ENCODE measurements around the gene TRAPPC3. TPM values are rescaled to one million over a fixed set of nuclear protein-coding genes. Genes with fewer than 3 reads are reported as not detected.
A peak's percentile ranks its signal among the peaks of the same experiment; 100 is the strongest.

TRAPPC3 gene
- total RNA-seq, 1 donor from 2014 or later: 65.0 TPM

- ATAC-seq: peak; percentile 26
These were observed 23.9 kb downstream of the TRAPPC3 start, which contains the start of gene COL8A2 for GRCh38 chr1:36125129-36125991. Gene COL8A2 (minus strand): TSS chr1:36125222. CDS start chr1:36100242, 24,980 bp downstream.

DNA sequence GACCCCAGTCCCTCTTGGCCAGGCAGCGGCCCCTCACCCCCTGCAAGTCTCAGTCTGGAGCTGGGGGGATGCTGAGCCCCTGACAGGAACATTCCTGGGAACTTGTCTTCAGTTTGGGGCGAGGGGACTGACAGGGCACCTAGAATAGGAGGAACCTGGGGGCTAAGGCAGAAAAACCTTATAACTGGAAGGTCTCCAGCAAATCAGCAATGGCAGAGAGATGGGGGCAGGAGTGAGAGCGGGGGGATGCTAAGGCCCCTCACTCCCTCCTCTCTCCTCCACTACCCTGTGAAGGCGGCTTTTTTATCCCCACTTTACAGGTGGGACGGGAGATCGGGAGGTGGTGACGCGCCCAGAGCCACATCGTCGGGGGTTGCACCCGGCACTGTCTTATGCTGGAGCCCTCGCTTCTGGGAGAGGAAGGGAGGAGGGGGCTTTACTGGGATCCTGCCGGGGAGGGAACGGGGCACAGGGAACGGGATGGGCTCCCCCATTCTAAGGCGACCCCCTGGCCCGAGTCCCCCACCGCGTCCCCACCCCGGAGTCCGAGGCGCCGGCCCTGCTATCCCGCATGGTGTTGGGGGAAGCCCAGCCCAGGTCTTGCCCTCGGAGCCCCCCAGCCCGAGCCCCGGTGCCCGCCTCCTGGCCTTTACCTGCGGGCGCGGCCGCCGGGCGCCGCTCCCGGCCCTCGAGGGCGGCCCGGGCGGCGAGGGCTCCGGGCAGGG is 24.7 kb downstream of the TRAPPC3 start:
- no peak for ATAC-seq

GRCh38 chr1:36123356-36123755 is 25.9 kb downstream of the TRAPPC3 start:
- ATAC-seq: no peak

GRCh38 chr1:36122062-36123030 is 26.9 kb downstream of the TRAPPC3 start:
- no peak for ATAC-seq

GRCh38 chr1:36119456-36119855 is 29.8 kb downstream of the TRAPPC3 start:
- no peak for ATAC-seq

DNA sequence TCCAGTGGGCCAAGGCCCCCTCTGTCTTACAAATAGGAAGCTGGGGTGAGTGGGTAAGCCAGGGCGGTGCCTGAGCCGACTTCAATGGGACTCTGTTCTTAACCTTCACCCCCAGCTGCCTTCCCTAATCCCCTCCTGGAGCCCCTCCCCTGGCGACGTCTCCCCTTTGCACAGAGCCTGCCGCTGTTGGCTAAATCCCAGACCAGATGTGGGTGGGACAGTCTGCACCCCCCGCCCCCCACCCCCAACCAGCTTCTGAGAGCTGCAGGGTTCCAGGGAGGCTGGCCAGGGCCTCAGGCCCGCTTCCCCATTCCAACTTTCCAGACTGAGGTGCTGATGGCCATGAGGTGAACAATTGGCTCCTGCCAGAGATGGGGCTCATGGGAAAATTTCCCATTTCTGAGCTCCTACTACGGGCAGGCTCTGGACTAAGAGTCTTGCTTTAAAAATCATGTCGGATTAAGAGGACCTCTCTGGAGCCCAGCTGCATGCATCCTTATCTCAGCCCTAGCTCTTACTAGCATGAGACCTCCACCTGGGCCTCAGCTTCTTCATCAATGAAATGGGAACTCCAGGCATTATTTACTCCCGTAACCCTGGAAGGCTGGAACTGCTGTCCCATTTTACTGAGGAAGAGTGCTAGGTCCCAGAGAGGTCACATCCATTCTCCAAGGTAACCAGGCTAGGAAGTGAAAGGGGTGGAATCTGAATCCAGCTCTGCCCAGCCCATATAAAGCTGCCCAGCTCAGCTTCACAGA is 30.7 kb downstream of the TRAPPC3 start:
- no peak for ATAC-seq

- no peak for ATAC-seq
These were observed 32.4 kb downstream of the TRAPPC3 start for GRCh38 chr1:36116901-36117300.

DNA sequence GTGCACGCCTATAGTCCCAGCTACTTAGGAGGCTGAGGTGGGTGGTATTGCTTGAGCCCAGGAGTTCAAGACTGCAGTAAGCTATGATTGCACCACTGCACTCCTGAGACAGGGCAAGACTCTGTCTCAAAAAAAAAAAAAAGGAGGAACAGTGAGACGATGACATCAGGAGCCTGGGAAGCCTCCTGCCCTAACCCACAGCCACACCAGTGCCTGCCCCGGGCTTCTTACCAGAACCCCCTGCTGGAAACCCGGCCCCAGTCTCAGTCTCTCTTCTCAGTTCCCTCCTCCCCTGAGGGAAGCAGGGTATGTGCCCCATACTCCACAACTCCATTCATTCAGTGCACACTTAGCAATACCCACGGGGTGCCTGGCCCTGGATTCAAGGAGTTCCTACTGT is 33.4 kb downstream of the TRAPPC3 start:
- ATAC-seq: no peak

DNA sequence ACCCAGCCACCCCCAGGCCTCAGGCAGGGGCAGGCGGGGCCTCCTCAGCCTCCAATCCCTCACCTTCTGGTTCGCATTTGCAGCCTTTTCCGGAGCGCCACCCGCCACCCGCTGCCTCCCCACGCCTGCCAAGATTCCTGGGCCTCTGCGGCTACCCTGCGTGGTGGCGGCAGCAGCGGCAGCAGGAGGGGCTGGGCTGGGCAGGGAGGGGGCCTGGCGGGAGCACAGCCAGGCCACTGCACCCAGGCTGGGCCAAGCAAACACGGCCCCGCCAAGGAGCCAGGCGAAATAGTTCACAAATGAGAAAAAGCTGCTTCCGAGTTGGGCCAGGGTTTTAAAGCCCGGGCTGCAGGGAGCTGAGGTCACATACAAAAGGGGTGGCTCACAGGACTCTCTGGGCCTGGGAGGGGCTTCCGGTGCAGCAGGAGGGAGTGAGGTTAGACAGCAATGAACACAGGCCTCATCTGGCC is 34.1 kb downstream of the TRAPPC3 start:
- no peak for ATAC-seq

GRCh38 chr1:36114371-36114770 is 34.9 kb downstream of the TRAPPC3 start:
- no peak for ATAC-seq

GRCh38 chr1:36112823-36113222 is 36.5 kb downstream of the TRAPPC3 start:
- no peak for ATAC-seq

DNA sequence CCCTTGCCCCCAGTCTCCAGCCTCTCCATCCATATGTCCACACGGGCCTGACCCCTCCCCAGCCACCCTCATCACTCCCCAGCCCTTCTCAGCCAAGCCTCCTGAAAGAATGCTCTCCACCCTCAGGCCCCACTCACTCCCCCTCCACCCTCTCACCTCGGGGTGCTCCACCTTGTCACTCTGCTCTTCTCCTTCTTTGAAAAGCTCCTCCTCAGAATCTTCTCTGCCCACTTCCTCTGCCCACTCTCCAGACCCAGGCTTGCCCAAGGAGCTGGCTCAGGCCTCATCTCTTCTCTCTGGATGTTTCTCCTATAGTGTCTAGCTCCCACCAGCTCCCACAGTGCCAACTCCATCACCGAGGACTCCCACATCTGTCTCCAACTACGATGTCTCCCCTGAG is 38.1 kb downstream of the TRAPPC3 start:
- no peak for ATAC-seq

DNA sequence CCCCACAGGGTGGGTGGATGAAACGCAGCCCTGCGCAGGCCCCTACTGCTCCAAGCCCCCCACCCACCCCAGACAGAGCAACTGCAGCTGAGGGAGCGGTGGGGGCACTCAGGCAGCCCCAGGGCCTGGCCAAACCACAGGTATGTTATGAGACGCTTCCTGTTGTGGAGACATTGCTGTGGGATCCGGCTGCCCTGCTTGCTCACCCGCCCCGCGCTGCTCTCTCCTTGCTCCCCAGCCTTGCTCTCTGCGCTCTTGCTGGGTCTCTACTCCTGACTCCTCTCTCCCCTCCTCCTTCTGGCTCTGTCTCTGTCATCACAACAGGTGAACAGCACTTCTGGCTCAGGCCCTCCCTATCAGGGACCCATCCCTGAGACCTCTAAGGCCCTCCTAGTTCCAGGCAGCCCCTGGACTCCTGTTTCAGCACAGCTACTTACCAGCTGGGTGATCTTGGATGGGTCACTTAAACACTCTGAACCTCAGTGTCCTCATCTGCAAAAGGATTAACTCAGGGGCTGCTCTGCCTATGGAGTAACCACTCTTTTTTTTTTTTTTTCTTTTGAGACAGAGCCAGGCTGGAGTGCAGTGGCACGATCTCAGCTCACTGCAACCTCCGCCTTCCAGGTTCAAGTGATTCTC is 40.1 kb downstream of the TRAPPC3 start:
- peak; percentile 37 for ATAC-seq

GRCh38 chr1:36108314-36108713 is 41.0 kb downstream of the TRAPPC3 start:
- no peak for ATAC-seq

GRCh38 chr1:36107394-36107793 is 41.9 kb downstream of the TRAPPC3 start:
- peak; percentile 16 for ATAC-seq

DNA sequence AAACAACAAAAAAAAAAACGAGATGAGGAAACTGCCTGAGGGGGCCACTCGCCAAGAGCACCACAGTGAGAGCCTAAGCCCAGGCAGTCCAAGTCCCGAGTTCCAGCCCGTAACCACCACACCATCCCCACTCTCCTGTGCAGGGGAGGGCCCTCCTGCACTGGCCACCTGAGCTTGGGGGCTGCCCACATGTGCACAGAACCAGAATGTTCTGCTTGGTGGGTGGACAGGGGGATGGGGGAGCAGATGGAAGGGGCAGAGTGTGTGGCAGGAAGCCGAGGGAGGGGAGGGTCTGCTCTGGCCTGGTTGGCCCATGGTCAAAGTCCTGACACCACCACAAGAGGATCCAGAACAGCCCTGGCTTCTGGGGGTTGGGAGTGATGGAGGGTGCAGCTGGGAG is 43.0 kb downstream of the TRAPPC3 start:
- no peak for ATAC-seq

GRCh38 chr1:36101546-36101945 is 47.7 kb downstream of the TRAPPC3 start:
- ATAC-seq: no peak

DNA sequence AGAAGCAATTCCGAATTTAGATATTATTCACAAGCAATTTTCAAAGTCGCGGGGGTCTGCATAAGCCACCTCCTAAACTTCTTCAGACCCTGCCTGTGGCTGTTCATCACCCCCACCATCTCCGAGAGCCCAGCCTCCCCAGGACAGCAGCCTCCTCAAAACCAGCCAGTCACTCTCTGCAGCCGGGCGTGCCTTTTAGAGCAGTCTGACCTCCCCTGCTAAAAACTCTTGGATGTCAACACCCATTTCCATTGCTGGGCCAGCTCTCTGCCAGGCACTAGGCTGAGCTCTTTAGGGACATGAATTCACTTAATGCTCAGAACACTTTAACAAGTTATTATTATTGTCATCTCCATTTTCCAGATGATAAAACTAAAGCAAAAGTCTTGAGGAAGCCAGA is 48.9 kb downstream of the TRAPPC3 start:
- ATAC-seq: no peak

DNA sequence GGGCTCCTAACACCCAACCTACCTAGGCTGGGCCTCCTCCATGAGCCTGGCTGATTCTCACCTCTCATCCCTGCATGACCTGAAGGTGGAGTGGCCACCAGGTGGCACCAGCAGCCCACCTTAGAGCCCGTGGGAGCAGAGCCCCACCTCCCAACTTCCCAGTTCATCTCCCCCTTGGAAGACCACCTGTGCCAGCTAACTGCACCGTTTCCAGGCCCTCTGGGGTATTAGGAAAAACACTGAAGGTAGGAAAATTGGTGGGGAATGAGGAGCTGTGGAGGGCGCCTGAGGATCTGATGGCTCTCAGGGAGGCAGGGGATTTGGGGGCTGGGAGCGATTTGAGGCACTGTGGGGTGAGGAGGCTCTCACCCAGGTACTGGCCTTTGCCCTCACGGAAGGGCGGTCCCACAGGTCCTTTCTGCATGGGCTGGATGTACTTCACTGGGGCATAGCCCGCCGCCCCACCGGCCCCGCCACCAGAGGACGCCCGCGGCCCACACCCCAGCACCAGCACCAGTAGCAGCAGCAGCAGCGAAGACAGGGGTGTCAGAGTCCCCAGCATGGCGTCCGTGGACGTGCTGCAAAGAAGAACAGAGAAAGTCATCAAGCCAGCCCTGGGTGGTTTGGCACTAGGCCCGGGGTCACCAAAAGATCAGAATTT is 49.5 kb downstream of the TRAPPC3 start:
- ATAC-seq: peak; percentile 84

- ATAC-seq: peak; percentile 7
These were observed 50.5 kb downstream of the TRAPPC3 start for GRCh38 chr1:36098650-36099365.

Measured in esophagus mucosa (tissue), 1 donor.